SIG-M5 treated with dmso at 0.1 percent for 504 hours (cell line): Measurements from ENCODE around the gene INHBE.
"Not testable (repeated sequence)": the region's sequence is repeated elsewhere in the genome, so short reads cannot be mapped to it uniquely, and the experiment has no call there.

Source experiments
- DNase-seq: peaks from one replicate; lab custom pipeline; 2025; ENCODE audit not compliant: unreplicated experiment; lab: John Stamatoyannopoulos, UW

Gene INHBE

GRCh38 chr12:57439762-57440266 lies 15.3 kb upstream of the INHBE start:
- DNase-seq = no peak

DNA sequence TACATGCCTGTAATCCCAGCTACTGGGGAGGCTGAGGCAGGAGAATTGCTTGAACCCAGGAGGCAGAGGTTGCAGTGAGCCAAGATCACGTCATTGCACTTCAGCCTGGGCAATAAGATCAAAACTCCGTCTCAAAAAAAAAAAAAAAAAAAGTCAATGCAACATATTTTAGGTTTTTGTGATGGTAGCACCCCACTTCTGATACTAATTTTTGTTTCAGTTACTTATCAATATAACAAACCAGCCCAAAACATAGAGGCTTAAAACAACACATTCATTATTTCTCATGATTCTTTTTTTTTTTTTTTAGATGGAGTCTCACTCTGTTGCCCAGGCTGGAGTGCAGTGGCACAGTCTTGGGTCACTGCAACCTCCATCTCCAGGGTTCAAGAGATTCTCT lies 13.7 kb upstream of the INHBE start:
- not testable (repeated sequence) for DNase-seq

GRCh38 chr12:57441846-57442427 lies 13.2 kb upstream of the INHBE start:
- no peak for DNase-seq

DNA sequence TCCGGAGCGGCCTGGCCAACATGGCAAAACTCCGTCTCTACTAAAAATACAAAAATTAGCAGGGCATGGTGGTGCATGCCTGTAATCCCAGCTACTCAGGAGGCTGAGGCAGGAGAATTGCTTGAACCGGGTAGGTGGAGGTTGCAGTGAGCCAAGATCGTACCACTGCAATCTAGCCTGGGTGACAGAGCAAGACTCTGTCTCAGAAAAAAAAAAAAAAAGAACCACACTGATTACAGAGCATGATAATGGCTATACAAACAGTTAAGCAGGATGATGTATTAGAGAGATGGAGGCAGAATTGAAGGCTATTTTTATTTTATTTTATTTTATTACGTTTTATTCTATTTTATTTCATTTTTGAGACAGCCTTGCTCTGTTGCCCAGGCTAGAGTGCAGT lies 10.8 kb upstream of the INHBE start:
- DNase-seq = not testable (repeated sequence)

- DNase-seq = no peak
These were observed 10.4 kb upstream of the INHBE start for GRCh38 chr12:57444744-57445143.

GRCh38 chr12:57446292-57446960 lies 8.7 kb upstream of the INHBE start:
- DNase-seq = no peak

DNA sequence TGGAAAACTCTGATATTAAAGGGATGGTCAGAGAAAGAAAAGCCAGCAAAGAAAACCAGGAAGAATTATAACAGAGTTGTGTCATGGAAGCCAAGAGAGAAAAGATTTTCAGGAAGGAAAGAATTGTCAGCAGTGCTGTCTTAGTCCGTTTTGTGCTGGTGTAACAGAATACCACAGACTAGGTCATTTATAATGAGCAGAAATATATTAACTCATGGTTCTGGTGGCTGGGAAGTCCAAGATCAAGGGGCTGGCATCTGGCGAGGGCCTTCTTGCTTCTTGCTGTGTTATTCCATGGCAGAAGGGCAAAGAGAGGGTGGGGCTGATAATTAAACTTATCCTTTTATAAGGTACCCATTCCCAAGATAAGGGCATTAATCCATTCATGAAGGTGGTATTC lies 6.4 kb upstream of the INHBE start:
- no peak for DNase-seq

DNA sequence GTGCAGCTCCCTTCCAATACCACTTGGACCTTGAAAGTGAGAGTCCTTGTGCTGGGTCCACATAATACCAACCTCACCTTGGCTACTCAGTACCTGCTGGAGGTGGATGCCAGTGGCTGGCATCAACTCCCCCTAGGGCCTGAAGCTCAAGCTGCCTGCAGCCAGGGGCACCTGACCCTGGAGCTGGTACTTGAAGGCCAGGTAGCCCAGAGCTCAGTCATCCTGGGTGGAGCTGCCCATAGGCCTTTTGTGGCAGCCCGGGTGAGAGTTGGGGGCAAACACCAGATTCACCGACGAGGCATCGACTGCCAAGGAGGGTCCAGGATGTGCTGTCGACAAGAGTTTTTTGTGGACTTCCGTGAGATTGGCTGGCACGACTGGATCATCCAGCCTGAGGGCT lies 5.7 kb upstream of the INHBE start:
- DNase-seq = no peak

DNA sequence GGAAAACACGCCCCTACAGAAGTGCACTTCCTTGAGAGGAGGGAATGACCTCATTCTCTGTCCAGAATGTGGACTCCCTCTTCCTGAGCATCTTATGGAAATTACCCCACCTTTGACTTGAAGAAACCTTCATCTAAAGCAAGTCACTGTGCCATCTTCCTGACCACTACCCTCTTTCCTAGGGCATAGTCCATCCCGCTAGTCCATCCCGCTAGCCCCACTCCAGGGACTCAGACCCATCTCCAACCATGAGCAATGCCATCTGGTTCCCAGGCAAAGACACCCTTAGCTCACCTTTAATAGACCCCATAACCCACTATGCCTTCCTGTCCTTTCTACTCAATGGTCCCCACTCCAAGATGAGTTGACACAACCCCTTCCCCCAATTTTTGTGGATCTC lies 5.0 kb upstream of the INHBE start:
- DNase-seq = no peak

DNA sequence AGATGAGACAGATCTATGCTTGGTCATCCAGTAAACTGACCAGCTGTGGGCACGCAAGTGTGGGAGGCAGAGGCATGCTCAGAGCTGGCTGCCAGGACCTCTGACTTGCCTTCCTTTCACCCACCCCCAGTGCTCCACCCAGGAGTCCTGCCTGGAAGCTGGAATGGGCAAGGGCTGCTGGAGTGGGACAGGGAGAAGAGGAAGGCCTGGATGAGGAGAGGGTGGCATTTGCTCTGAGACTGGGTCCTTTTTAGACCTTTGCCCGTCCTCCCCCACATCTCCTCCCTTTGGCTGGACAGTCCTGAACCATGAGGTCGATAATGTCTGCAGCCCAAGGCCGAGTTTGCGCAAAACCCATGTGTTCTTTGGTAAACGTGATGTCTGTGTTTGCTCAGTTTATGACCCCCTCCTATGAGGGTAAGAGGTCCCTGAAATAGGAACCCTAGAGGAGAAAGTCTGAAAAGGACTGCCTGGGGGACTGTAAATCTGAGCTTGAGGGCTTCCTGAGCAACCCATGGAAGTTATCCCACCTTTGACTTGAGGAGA lies 3.8 kb upstream of the INHBE start:
- DNase-seq = no peak

GRCh38 chr12:57452181-57452936 lies 2.7 kb upstream of the INHBE start:
- DNase-seq = peak; percentile 70

GRCh38 chr12:57452937-57453509 lies 2.1 kb upstream of the INHBE start:
- DNase-seq = peak; percentile 65

DNA sequence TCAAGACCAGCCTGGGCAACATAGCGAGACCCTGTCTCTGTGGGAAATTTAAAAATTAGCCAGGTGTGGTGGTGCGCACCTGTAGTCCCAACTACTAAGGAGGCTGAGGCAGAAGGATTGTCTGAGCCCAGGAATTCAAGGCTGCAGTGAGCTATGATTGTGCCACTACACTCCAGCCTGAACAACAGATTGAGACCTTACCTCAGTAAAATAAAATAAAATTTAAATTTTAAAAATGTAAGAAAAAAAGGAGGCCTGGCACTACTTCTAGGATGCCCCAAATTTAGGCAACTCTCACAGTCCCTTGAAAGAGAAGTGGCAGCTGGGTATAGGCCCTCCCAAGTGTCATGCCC lies 918 bp upstream of the INHBE start:
- DNase-seq = no peak

- DNase-seq = no peak
These were observed 452 bp downstream of the INHBE start for GRCh38 chr12:57455374-57456144.

DNA sequence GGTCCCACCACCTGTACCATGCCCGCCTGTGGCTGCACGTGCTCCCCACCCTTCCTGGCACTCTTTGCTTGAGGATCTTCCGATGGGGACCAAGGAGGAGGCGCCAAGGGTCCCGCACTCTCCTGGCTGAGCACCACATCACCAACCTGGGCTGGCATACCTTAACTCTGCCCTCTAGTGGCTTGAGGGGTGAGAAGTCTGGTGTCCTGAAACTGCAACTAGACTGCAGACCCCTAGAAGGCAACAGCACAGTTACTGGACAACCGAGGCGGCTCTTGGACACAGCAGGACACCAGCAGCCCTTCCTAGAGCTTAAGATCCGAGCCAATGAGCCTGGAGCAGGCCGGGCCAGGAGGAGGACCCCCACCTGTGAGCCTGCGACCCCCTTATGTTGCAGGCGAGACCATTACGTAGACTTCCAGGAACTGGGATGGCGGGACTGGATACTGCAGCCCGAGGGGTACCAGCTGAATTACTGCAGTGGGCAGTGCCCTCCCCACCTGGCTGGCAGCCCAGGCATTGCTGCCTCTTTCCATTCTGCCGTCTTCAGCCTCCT lies 1.1 kb downstream of the INHBE start:
- peak; percentile 69 for DNase-seq

DNA sequence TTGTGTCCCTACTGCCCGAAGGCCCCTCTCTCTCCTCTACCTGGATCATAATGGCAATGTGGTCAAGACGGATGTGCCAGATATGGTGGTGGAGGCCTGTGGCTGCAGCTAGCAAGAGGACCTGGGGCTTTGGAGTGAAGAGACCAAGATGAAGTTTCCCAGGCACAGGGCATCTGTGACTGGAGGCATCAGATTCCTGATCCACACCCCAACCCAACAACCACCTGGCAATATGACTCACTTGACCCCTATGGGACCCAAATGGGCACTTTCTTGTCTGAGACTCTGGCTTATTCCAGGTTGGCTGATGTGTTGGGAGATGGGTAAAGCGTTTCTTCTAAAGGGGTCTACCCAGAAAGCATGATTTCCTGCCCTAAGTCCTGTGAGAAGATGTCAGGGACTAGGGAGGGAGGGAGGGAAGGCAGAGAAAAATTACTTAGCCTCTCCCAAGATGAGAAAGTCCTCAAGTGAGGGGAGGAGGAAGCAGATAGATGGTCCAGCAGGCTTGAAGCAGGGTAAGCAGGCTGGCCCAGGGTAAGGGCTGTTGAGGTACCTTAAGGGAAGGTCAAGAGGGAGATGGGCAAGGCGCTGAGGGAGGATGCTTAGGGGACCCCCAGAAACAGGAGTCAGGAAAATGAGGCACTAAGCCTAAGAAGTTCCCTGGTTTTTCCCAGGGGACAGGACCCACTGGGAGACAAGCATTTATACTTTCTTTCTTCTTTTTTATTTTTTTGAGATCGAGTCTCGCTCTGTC lies 1.8 kb downstream of the INHBE start:
- no peak for DNase-seq

DNA sequence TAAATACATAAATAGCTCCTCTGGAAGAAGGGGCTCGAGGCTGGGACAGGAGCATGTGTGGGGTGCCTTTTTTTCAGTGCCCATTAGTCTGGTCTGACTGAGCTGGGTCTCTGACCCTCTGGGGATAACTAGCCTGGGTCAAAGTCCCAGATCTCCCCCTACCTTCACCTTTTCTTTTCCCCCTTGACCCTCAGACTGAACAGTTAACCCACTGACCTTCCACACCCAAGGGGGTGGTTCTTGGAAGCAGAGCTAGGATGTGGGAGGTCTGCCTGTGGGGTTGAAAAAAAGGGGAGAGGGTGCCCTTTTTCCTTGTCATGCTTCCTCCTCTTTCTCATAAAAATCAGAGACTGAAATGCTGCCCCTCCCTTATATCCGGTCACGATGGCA lies 3.6 kb downstream of the INHBE start:
- no peak for DNase-seq

DNA sequence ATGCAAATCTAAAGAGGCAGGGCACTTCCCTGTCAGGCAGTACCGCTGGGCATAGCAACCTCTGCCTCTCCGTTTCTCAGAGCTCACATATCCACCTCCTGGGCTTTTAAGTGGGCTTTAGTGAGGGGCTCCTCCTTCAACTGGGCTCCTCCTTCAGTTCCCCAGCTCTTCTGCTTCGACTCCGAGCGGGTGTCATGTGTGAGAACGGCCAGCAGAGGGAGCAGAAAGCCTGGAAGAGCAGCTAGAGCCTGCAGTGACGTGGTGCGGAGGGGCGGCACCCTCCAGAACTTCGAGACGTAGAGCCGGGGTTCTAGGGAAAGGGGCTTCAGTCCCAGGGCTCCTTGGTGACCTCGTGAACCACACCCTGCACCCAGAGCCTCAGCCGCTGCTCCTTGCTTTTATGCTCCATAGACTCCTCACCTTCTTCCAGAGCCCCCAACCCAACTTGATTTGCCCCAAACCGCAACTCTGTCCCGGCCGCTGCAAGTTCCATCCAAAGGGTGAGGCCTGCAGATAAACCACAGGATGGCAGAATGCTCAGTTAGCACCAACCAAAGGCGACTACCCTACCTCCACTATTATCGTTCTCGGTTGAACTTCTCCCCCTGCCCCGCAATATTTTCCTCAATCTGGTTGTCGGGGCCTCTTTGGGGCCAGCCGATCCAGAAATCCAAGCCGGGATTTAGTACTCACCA lies 4.1 kb downstream of the INHBE start:
- DNase-seq = peak; percentile 97

DNA sequence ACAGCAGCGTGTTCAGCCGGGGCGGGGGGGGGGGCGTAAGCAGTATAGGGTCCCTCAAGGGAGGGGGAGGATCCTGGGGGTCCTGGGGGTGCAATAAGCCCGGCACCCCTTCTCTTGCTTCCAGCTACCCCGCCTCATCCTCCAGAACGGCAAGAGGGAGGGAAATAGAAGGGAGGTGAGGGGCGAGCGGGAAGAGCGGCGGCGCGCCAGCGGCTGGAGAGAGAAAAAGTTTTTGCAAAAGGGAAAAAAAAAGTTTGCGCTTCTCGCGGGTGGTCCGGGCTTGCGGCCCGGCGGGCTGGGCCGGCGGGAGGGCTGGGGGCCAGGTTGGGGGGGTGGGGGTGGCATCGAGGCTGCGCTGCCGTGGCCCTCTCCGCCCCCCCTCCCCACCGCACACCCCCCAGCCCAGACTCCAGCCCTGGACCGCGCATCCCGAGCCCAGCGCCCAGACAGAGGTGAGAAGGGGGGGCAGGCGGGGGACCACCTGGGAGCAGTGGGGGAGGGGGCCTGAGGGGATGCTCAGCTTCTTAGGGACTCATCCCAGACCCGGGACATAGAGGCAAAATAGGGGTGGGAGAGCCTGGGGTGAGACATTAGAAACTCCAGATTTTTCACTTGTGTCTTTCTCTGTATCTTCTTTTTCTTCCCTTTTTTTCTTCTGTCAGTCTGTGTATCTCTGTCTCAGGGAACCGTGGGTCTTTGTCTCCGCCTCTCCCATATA lies 4.8 kb downstream of the INHBE start, which contains the start of gene GLI1:
Gene GLI1, plus strand, starts transcription at position 36 of the 718 bp plus-strand sequence. CDS start 3,907 bp downstream, outside the sequence.
- peak; percentile 29 for DNase-seq
